CD4-positive, alpha-beta T cell treated with Interleukin-15 for 4 hours (primary cell): ENCODE results near the gene PABPC1L.
A peak's percentile ranks its signal among the peaks of the same experiment; 100 is the strongest.

Experiments used
- DNase-seq: peaks from one replicate; pipeline ENCODE4 v3.0.0-alpha.2; 2020; ENCODE audit warnings: low spot score

PABPC1L gene

GRCh38 chr20:44966030-44966961 lies 56.4 kb downstream of the PABPC1L start, which contains the start of gene STK4:
TSS of gene STK4 (plus strand) at chr20:44966512. CDS start at chr20:44966569, 57 bp downstream.
- peak; percentile 95 for DNase-seq

DNA sequence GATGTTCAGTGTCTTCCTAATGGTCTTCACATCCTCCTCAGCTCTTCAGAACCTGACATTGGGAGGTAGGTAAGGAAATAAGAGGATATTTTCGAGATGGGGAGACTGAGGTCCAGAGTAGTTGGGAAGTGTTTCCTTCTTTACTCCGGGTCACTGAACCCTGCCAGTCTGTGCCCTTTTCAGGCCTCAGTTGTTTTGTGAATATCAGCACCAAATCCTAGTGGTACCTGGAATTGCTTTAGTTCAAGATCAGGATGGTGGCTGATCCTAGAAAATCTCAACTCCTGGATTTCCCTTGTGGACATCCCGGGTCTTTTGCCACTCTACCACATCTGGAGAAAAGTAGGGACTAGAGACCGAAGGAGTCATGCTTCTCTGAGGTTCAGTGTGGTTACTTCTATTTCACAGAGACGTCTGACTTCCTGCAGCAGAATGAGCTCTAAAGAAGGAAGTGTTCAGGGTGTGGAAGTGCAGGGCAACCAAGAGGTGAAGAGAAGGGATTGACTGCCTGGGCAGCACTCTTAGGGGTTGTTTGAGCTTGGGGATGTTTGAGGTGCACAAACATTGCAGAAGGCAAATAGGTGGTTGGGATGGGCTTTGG lies 57.4 kb downstream of the PABPC1L start:
- DNase-seq, result peak; percentile 62

DNA sequence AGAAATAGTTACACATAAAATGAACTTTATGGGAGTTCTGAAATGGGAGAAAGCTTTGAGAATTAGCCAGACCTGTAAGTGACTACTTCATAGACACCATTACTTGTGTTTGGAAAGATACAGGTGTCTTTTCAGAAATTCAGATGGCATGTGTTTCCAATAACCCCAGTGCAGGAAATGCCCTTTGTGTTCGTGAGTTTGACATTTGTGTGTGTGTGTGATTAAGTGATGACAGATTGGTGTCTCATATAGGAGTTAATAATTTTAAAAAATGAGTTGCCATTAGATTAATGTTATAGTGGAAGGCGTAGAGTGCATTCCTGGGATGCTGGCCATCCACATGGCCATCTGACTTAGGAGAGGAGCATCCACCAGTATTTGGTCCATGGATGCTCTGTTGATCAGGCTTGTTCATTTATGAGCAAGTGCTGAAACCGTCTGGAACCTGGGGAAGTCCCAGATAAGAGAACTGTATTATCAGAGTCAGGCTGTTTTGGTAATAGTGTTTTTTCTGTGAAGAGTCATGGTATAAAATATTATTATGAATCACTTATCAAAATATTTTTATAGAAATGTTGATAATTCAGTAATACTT lies 59.5 kb downstream of the PABPC1L start:
- peak; percentile 53 for DNase-seq

DNA sequence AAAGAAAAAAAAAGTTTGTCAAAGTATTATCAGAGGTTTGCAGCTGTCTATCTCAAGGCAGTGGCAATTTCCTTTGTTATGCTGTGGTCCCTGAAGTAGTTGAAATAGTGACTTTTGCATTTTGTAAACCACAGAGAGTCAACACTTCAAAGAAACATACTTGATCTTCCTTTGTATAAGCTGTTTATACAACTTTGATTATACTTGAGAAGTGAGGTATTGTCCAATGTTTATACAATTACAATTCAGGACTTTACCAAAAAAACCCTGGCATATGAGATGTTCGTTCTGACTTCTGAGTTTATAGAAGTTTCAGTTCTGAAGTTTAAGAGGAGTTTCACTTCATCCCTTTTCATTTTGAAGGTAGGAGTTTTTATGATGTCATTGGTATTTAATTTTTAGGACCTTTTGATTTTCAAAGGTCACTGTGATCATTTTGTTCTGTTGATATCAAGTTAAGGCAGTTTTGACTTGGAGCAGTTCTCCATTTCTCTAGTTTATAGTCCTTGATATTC lies 60.4 kb downstream of the PABPC1L start:
- DNase-seq, result peak; percentile 60

GRCh38 chr20:44973053-44973452 lies 63.2 kb downstream of the PABPC1L start:
- no peak for DNase-seq

DNA sequence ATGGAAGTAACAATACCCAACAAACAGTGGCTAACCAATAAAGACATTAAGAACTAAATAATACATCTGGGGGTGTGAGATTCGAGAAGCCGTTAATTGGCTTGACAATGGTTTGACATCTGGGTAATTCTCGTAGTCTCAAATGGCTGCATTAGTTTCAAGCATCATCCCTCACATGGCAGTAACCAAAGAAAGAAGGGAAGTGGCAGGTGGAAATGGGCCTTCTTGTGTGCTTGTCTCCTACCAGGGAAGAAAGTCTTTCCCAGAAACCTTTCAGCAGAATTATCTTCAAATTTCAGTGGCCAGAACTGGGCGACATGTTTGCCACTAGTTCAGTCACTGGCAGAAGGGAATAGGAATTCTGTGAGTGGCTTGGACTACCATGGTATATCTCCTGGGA lies 66.8 kb downstream of the PABPC1L start:
- DNase-seq, result no peak

GRCh38 chr20:44979090-44979621 lies 69.3 kb downstream of the PABPC1L start:
- DNase-seq, result peak; percentile 78

DNA sequence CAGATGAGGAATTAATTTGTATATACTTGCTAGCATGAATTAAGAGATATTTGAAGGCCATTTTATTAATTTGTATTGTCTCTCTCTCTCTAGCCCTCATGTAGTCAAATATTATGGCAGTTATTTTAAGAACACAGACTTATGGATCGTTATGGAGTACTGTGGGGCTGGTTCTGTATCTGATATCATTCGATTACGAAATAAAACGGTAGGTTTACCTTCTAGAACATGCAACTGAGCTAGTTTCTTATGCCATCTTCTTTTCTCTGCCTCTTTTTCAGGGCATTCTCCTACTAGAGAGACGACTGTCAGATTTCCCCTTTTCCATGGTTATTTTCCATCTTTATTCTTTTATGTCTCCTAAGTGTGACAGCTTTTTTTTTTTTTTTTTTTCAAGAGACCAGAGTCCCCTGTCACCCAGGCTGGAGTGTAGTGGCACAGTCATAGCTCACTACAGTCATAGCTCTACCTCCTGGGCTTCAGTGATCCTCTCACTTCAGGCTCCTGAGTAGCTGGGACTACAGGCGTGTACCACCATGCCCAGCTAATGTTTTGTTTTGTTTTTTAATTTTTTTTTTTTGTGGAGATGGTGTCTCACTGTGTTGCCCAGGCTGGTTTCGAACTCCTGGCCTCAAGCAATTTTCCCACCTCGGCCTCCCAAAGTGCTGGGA lies 72.0 kb downstream of the PABPC1L start:
- no peak for DNase-seq

DNA sequence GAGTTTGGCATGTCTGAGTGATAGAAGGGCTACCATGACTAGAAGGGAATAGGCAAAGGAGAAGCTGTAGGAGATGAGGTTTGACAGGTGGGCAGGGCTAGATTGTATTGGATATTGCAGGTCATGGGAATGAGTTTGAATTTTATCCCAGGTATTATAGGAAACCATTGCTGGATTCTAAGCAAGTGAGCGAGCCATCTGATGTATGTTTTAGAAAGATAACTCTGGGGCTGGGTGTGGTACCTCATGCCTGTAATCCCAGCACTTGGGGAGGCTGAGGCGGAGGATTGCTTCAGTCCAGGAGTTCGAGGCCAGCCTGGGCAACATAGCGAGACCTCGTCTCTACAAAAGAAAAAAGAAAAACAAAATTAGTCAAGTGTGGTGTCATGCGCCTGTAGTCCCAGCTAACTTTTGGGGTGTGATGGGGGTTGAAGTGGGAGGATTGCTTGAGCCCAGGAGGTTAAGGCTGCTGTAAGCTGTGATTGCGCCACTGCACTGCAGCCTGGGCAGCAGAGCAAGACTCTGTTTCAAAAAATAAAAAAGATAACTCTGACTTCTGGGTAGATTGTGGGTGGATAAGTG lies 73.3 kb downstream of the PABPC1L start:
- DNase-seq, result no peak

DNA sequence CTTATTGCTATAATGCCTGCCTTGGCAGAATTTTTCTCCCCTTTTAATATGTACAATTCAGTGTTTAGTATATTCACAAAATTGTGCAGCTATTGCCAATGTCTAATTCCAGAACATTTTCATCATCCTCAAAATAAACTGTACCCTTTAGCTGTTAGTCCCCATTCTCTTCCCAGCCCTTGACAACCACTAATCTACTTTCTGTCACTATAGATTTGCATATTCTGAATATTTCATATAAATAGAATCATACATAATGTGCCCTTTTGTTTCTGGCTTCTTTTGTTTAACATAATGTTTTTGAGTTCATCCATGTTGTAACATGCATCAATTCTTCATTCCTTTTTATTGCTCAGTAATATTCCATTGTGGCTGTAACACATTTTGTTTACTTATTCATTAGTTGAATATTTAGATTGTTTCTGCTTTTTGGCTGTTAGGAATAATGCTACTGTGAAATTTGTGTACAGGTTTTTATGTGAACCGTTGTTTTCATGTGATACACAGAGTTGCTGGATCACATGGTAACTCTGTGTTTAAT lies 78.8 kb downstream of the PABPC1L start:
- no peak for DNase-seq
